Uterus (tissue), 2 donors: ENCODE measurements around the gene HMG20B.
"Not testable (repeated sequence)": the region's sequence is repeated elsewhere in the genome, so short reads cannot be mapped to it uniquely, and the experiment has no call there.

Experiments used
- CTCF ChIP-seq, 4 experiments: fragments of 200-600 bp in 2 of 4; fragments of 450-650 bp in 2 of 4; sonication (generic) in 2 of 4; IDR thresholded peaks; one replicate each; pipeline ENCODE4 v1.5.1; 2016 to 2019; ENCODE audit warnings: antibody characterized with exemption in 4 of 4, mild to moderate bottlenecking in 2 of 4, moderate library complexity in 1 of 4
- POLR2A ChIP-seq, 2 donors: fragments of 450-650 bp; IDR thresholded peaks; one replicate each; pipeline ENCODE4 v1.6.1; 2016; ENCODE audit warnings: antibody characterized with exemption in 2 of 2, mild to moderate bottlenecking in 1 of 2, moderate library complexity in 1 of 2

GRCh38 chr19:3529299-3529698, 43.4 kb upstream of the HMG20B start:
- TF ChIP-seq CTCF, POLR2A (IDR thresholded peaks at IDR 0.05): not testable (repeated sequence)
